Retinal pigment epithelial cell (primary cell): Measurements from ENCODE around the gene ADAM22.

Experiments used
- DNase-seq: peaks from one replicate; pipeline ENCODE4 v3.0.0-alpha.2; 2010; ENCODE audit warnings: low read depth
- H3K4me3 ChIP-seq: 2 replicates; pipeline ENCODE4 v1.5.1; 2011; ENCODE audit warnings: mild to moderate bottlenecking, low read length, control low read depth, moderate library complexity
- CTCF ChIP-seq: conservative IDR thresholded peaks from 2 replicates; pipeline ENCODE4 v1.5.1; 2011; ENCODE audit warnings: low read depth, low read length, control low read depth, inconsistent platforms

Gene ADAM22

GRCh38 chr7:88208521-88208920, 274.5 kb downstream of the ADAM22 start:
- TF ChIP-seq CTCF: no peak

GRCh38 chr7:88212918-88213317, 278.9 kb downstream of the ADAM22 start:
- no peak for DNase-seq
- no peak for TF ChIP-seq CTCF

More at GRCh38 chr7:88208521-88208920, 274.5 kb downstream of the ADAM22 start:
- DNase-seq: no peak
- H3K4me3 ChIP-seq: no peak overlapping the region

GRCh38 chr7:88214456-88214855, 280.4 kb downstream of the ADAM22 start:
- H3K4me3 ChIP-seq: no peak overlapping the region
- DNase-seq: no peak
- no peak for TF ChIP-seq CTCF

More at GRCh38 chr7:88212918-88213317, 278.9 kb downstream of the ADAM22 start:
- H3K4me3 ChIP-seq: no peak overlapping the region

GRCh38 chr7:88215295-88215694, 281.2 kb downstream of the ADAM22 start:
- H3K4me3 ChIP-seq: no peak overlapping the region
- DNase-seq: no peak
- TF ChIP-seq CTCF: no peak

- no peak overlapping the region for H3K4me3 ChIP-seq
- no peak for TF ChIP-seq CTCF
- no peak for DNase-seq
Measured at GRCh38 chr7:88216276-88216675, 282.2 kb downstream of the ADAM22 start.

- no peak for TF ChIP-seq CTCF
- peak overlapping the region; percentile 87 for H3K4me3 ChIP-seq
- no peak for DNase-seq
Measured at GRCh38 chr7:88217675-88218428, 283.8 kb downstream of the ADAM22 start.

DNA sequence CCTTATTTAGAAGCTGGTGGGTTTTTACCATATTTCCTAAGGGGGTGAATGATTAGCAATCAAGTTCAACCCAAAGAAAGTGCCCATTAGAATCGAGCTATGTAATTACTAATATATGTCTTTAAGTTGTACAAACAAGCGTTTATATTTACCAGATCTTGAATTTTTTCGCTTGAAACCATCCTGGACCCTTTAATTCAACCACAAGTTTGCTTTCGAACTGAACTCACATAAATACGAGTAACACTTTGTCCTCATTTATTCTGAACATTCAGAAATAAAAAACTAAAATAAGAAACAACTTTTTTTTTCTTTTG, 284.3 kb downstream of the ADAM22 start:
- no peak for TF ChIP-seq CTCF
- DNase-seq: no peak
- peak overlapping the region; percentile 87 for H3K4me3 ChIP-seq
